HCT116 (cell line): ENCODE measurements around the gene PFN3.
"Not testable (repeated sequence)": the region's sequence is repeated elsewhere in the genome, so short reads cannot be mapped to it uniquely, and the experiment has no call there.

ENCODE experiments used
- EZH2phosphoT487 ChIP-seq: fragments of 200-600 bp; IDR thresholded peaks from 2 replicates; pipeline ENCODE4 v1.6.1; 2018; ENCODE audit warnings: antibody characterized with exemption, borderline replicate concordance
- REST ChIP-seq: IDR thresholded peaks from 2 replicates; pipeline ENCODE4 v1.6.1; 2012; ENCODE audit warnings: low read depth

GRCh38 chr5:177360740-177361139 lies 39.7 kb downstream of the PFN3 start:
- not testable (repeated sequence) for TF ChIP-seq REST, EZH2phosphoT487
